ENCODE measurements around the gene ABCC1.
"Not testable (repeated sequence)": the region's sequence is repeated elsewhere in the genome, so short reads cannot be mapped to it uniquely, and the experiment has no call there.

ABCC1 gene

GRCh38 chr16:16164243-16164642 lies 214.8 kb downstream of the ABCC1 start:
- no peak for DNase-seq

GRCh38 chr16:16166085-16166484 lies 216.7 kb downstream of the ABCC1 start:
- no peak for DNase-seq

GRCh38 chr16:16166949-16167348 lies 217.5 kb downstream of the ABCC1 start:
- DNase-seq, result no peak

- DNase-seq, result no peak
These were observed 218.5 kb downstream of the ABCC1 start for GRCh38 chr16:16167927-16168326.

GRCh38 chr16:16168431-16168830 lies 219.0 kb downstream of the ABCC1 start:
- no peak for DNase-seq

GRCh38 chr16:16169615-16170014 lies 220.2 kb downstream of the ABCC1 start:
- no peak for DNase-seq

- DNase-seq, result no peak
These were observed 222.0 kb downstream of the ABCC1 start for GRCh38 chr16:16171332-16171919.

GRCh38 chr16:16172991-16173390 lies 223.6 kb downstream of the ABCC1 start:
- DNase-seq, result no peak

- no peak for DNase-seq
These were observed 225.9 kb downstream of the ABCC1 start for GRCh38 chr16:16175296-16175695.

GRCh38 chr16:16176328-16176727 lies 226.9 kb downstream of the ABCC1 start:
- DNase-seq, result no peak

- no peak for DNase-seq
These were observed 229.2 kb downstream of the ABCC1 start for GRCh38 chr16:16178455-16179162.

GRCh38 chr16:16181748-16182147 lies 232.3 kb downstream of the ABCC1 start:
- DNase-seq, result not testable (repeated sequence)

- DNase-seq, result no peak
These were observed 233.5 kb downstream of the ABCC1 start for GRCh38 chr16:16182918-16183317.

- no peak for DNase-seq
These were observed 234.1 kb downstream of the ABCC1 start for GRCh38 chr16:16183562-16183961.

- DNase-seq, result no peak
These were observed 235.2 kb downstream of the ABCC1 start for GRCh38 chr16:16184594-16184993.

- DNase-seq, result no peak
These were observed 235.7 kb downstream of the ABCC1 start for GRCh38 chr16:16185095-16185494.

- no peak for DNase-seq
These were observed 237.4 kb downstream of the ABCC1 start for GRCh38 chr16:16186820-16187219.

- no peak for DNase-seq
These were observed 239.4 kb downstream of the ABCC1 start for GRCh38 chr16:16188827-16189226.

- no peak for DNase-seq
These were observed 240.4 kb downstream of the ABCC1 start for GRCh38 chr16:16189842-16190241.

- no peak for DNase-seq
These were observed 241.1 kb downstream of the ABCC1 start for GRCh38 chr16:16190546-16190945.

- not testable (repeated sequence) for DNase-seq
These were observed 241.6 kb downstream of the ABCC1 start for GRCh38 chr16:16190966-16191365.

GRCh38 chr16:16191493-16192167 lies 242.2 kb downstream of the ABCC1 start:
- no peak for DNase-seq
